ENCODE data around the gene TMEM213. TPM values are rescaled to one million over a fixed set of nuclear protein-coding genes. Genes with fewer than 3 reads are reported as not detected.

Gene TMEM213
- total RNA-seq, 3 donors from 2014 or later (not counting 1 experiment from before 2014, with no cell fraction given) = not detected

DNA sequence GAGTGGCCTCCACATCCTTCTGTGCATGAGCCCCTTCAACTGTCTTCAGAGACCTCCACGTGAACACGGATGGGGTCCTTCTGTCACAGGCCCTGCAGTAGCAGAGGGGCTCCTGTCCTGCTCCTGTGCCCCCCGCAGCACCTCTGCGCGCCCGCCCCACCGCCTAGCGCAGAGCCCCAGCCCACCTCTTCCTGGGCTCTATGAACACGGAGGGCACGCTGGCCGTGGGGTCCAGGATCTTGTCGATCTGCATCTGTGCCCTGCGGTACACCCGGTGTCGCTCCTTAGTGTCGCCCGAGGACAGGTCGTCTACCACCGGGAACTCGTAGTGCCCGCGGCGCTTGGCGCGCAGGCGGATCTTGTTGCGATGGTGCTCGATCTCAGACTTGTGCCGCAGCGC, 71.6 kb downstream of the TMEM213 start:
- TF ChIP-seq, protein P1, sequence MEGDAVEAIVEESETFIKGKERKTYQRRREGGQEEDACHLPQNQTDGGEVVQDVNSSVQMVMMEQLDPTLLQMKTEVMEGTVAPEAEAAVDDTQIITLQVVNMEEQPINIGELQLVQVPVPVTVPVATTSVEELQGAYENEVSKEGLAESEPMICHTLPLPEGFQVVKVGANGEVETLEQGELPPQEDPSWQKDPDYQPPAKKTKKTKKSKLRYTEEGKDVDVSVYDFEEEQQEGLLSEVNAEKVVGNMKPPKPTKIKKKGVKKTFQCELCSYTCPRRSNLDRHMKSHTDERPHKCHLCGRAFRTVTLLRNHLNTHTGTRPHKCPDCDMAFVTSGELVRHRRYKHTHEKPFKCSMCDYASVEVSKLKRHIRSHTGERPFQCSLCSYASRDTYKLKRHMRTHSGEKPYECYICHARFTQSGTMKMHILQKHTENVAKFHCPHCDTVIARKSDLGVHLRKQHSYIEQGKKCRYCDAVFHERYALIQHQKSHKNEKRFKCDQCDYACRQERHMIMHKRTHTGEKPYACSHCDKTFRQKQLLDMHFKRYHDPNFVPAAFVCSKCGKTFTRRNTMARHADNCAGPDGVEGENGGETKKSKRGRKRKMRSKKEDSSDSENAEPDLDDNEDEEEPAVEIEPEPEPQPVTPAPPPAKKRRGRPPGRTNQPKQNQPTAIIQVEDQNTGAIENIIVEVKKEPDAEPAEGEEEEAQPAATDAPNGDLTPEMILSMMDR (IDR thresholded peaks at IDR 0.05) = no peak

DNA sequence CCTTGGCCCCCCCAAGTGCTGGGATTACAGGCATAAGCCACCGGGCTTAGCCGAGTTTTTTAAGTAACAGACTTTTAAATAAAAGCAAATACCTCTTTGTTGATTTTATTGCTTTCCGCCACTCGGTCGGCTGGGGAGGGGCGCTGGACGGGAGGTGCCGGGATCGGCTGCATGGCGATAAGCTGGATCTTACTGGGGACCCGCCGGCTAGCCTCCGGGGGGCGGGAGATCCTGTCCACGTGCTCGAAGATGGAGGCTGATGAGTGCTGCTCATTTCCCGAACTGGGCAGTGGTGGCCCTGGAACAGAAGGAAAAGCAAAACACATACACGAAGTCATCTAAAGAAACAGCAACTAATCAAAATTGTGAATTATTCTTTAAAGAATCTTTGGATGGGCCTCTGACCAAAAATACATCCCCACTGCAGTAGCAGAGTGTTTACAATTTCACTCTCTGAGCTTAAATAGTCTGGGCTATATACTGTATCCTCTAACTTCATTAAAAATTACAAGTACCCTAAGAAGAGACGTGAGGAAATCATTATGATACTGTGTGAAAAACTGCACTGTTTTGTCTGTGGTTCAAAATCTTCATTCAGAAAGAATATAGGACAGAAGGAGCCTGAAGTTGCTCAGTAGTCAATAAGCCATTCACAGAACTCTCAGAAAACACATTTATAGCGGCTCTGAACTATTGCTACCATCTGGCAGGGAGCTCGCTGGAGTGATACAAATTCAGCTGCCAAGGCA, 73.4 kb downstream of the TMEM213 start:
- Histone ChIP-seq H3K27ac (ENCODE audit: low read length) (no peak overlapping the region), H3K9me3 (ENCODE audit: control insufficient read depth, insufficient read depth, low read length) (no peaks in the 10 kb centered on the region), H3K27me3 (ENCODE audit: control insufficient read depth, insufficient read depth, low read length) (no peaks in the 10 kb centered on the region), H3K4me3 (ENCODE audit: low read length) (no peak overlapping the region), H3K4me1 (ENCODE audit: control insufficient read depth, insufficient read depth, low read length) (peaks cover 8% of the 10 kb centered on the region), H3K36me3 (ENCODE audit: control insufficient read depth, insufficient read depth, low read length) (no peaks in the 10 kb centered on the region)
- peaks cover 7 to 10% of the 10 kb centered on the region in 2 donors for H3K4me1 Mint-ChIP-seq
- DNase-seq (no peak), ATAC-seq (no peak)
- no peaks in the 10 kb centered on the region for H3K36me3 Mint-ChIP-seq
- no peaks in the 10 kb centered on the region for H3K9me3 Mint-ChIP-seq
- no peak overlapping the region for H3K27ac Mint-ChIP-seq
- H3K4me3 Mint-ChIP-seq = no peak overlapping the region
- TF ChIP-seq, protein P1 (IDR thresholded peaks at IDR 0.05) = no peak
- H3K27me3 Mint-ChIP-seq (ENCODE audit: low read depth in 2 of 2) = peaks cover 0 to 2% of the 10 kb centered on the region in 2 donors
- 97% methylated on average over 20 of the region's 21 CpGs for WGBS (ENCODE audit: insufficient coverage)
- intact Hi-C loops (cut with micrococcal nuclease) = no loop called here

More for the DNA sequence above, 71.6 kb downstream of the TMEM213 start:
- Mint-ChIP-seq H3K4me1 (peaks cover 0 to 5% of the 10 kb centered on the region in 2 donors), H3K27me3 (ENCODE audit: low read depth in 2 of 2) (peaks cover 0 to 2% of the 10 kb centered on the region in 2 donors), H3K9me3 (no peaks in the 10 kb centered on the region), H3K4me3 (no peak overlapping the region), H3K36me3 (no peaks in the 10 kb centered on the region), H3K27ac (no peak overlapping the region)
- H3K4me1 ChIP-seq (ENCODE audit: control insufficient read depth, insufficient read depth, low read length) = no peaks in the 10 kb centered on the region
- no peaks in the 10 kb centered on the region for H3K9me3 ChIP-seq (ENCODE audit: control insufficient read depth, insufficient read depth, low read length)
- H3K36me3 ChIP-seq (ENCODE audit: control insufficient read depth, insufficient read depth, low read length) = no peaks in the 10 kb centered on the region
- no peak for ATAC-seq
- H3K4me3 ChIP-seq (ENCODE audit: low read length) = no peak overlapping the region
- intact Hi-C loops (cut with micrococcal nuclease) = no loop called here
- H3K27ac ChIP-seq (ENCODE audit: low read length) = no peak overlapping the region
- DNase-seq = no peak
- WGBS (ENCODE audit: insufficient coverage) = 97% methylated on average over 30 of the region's 30 CpGs
- H3K27me3 ChIP-seq (ENCODE audit: control insufficient read depth, insufficient read depth, low read length) = no peaks in the 10 kb centered on the region

DNA sequence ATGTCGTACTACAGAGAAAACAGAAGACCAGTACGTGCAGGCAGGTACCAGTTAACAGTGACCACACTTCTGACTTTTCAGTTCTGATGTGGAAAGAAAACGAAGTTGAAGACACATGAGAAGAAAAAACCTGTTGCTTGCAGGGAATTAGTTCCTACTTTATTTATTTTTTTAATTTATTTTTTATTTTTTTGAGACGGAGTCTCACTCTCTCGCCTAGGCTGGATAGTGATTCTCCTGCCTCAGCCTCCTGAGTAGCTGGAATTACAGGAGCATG, 74.0 kb downstream of the TMEM213 start:
- Histone ChIP-seq H3K4me1 (ENCODE audit: control insufficient read depth, insufficient read depth, low read length) (peaks cover 12% of the 10 kb centered on the region), H3K9me3 (ENCODE audit: control insufficient read depth, insufficient read depth, low read length) (no peaks in the 10 kb centered on the region), H3K27me3 (ENCODE audit: control insufficient read depth, insufficient read depth, low read length) (no peaks in the 10 kb centered on the region), H3K4me3 (ENCODE audit: low read length) (no peak overlapping the region), H3K36me3 (ENCODE audit: control insufficient read depth, insufficient read depth, low read length) (no peaks in the 10 kb centered on the region), H3K27ac (ENCODE audit: low read length) (no peak overlapping the region)
- Mint-ChIP-seq H3K27ac (no peak overlapping the region), H3K36me3 (no peaks in the 10 kb centered on the region), H3K4me3 (no peak overlapping the region), H3K27me3 (ENCODE audit: low read depth in 2 of 2) (peaks cover 0 to 2% of the 10 kb centered on the region in 2 donors), H3K4me1 (peaks cover 9 to 14% of the 10 kb centered on the region in 2 donors), H3K9me3 (no peaks in the 10 kb centered on the region)
- WGBS (ENCODE audit: insufficient coverage) = 86% methylated on average over 4 of the region's 5 CpGs
- DNase-seq = no peak
- intact Hi-C loops (cut with micrococcal nuclease) = no loop called here
- no peak for ATAC-seq
- TF ChIP-seq, protein P1 (IDR thresholded peaks at IDR 0.05) = no peak

DNA sequence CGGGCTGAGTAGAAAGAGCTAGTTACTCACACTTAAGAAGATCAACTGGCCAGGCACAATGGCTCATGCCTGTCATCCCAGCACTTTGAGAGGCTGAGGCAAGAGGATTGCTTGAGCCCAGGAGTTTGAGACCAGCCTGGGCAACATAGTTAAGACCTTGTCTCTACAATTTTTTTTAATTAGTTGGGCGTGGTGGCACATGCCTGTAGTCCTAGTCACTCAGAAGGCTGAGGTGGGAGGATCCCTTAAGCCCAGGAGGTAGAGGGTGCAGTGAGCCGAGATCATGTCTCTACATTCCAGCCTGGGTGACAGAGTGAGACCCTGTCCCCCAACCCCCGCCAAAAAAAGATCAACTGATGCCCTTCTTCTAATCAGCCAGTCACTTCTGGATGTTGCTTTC, 74.8 kb downstream of the TMEM213 start:
- DNase-seq (no peak), ATAC-seq (no peak)
- Histone ChIP-seq H3K4me1 (ENCODE audit: control insufficient read depth, insufficient read depth, low read length) (peaks cover 12% of the 10 kb centered on the region), H3K36me3 (ENCODE audit: control insufficient read depth, insufficient read depth, low read length) (no peaks in the 10 kb centered on the region), H3K27me3 (ENCODE audit: control insufficient read depth, insufficient read depth, low read length) (no peaks in the 10 kb centered on the region), H3K9me3 (ENCODE audit: control insufficient read depth, insufficient read depth, low read length) (no peaks in the 10 kb centered on the region), H3K27ac (ENCODE audit: low read length) (no peak overlapping the region), H3K4me3 (ENCODE audit: low read length) (no peak overlapping the region)
- no peak overlapping the region for H3K4me3 Mint-ChIP-seq
- H3K27me3 Mint-ChIP-seq (ENCODE audit: low read depth in 2 of 2) = peaks cover 0 to 2% of the 10 kb centered on the region in 2 donors
- intact Hi-C loops (cut with micrococcal nuclease) = no loop called here
- no peaks in the 10 kb centered on the region for H3K36me3 Mint-ChIP-seq
- WGBS (ENCODE audit: insufficient coverage) = 96% methylated on average over 4 of the region's 4 CpGs
- H3K9me3 Mint-ChIP-seq = no peaks in the 10 kb centered on the region
- TF ChIP-seq, protein P1 (IDR thresholded peaks at IDR 0.05) = no peak
- no peak overlapping the region for H3K27ac Mint-ChIP-seq
- H3K4me1 Mint-ChIP-seq = peaks cover 9 to 14% of the 10 kb centered on the region in 2 donors

Measured in natural killer cell (primary cell).